Astrocyte (in vitro differentiated cells and primary cell): ENCODE data around the gene GKN2.

Source experiments
- CTCF ChIP-seq: IDR thresholded peaks from 2 replicates; pipeline ENCODE4 v1.5.1; 2011; ENCODE audit warnings: low read depth, mild to moderate bottlenecking, inconsistent platforms, low read length, moderate library complexity; ENCODE audit not compliant: insufficient read depth
- EZH2 ChIP-seq: IDR thresholded peaks from 2 replicates; pipeline ENCODE4 v1.6.1; 2012; ENCODE audit warnings: mild to moderate bottlenecking, low read length, inconsistent platforms; ENCODE audit not compliant: insufficient read depth

GRCh38 chr2:68969736-68970490 lies 17.2 kb upstream of the GKN2 start:
- no peak for TF ChIP-seq CTCF
- TF ChIP-seq EZH2, result no peak
